Epithelial cell of umbilical artery (primary cell): ENCODE results near the gene MBD3L2. TPM values are rescaled to one million over a fixed set of nuclear protein-coding genes. Genes with fewer than 3 reads are reported as not detected.

Experiments used
- total RNA-seq: library from RNA; depleted of rRNA; stranded (reverse); fragments of >200 nt; gene quantifications from 2 replicates; pipeline ENCODE4 v1.2.3, GENCODE V29; 2014

Gene MBD3L2
- total RNA-seq: not detected in 2 replicates

GRCh38 chr19:7049021-7049420 lies at the start of gene MBD3L2:
Gene MBD3L2 (plus strand): TSS chr19:7049321. CDS start chr19:7049374, 53 bp downstream.

GRCh38 chr19:7021331-7021730 lies 27.8 kb upstream of the MBD3L2 start, which contains the start of gene MBD3L2B:
Gene MBD3L2B (minus strand): TSS chr19:7021431. CDS start chr19:7021397, 34 bp downstream.

GRCh38 chr19:7030278-7030677 lies 18.8 kb upstream of the MBD3L2 start, which contains the start of gene MBD3L5:
Gene MBD3L5 (plus strand): TSS chr19:7030578. CDS start chr19:7030612, 34 bp downstream.

GRCh38 chr19:7040079-7040478 lies 9.0 kb upstream of the MBD3L2 start, which contains the start of gene MBD3L4:
Gene MBD3L4 (minus strand): TSS chr19:7040179. CDS start chr19:7040144, 35 bp downstream.

GRCh38 chr19:7058576-7058975 lies 9.5 kb downstream of the MBD3L2 start, which contains the start of gene MBD3L3:
Gene MBD3L3 (minus strand): TSS chr19:7058676. CDS start chr19:7058605, 71 bp downstream.

GRCh38 chr19:7069042-7069903 lies 20.2 kb downstream of the MBD3L2 start, which contains the start of gene ZNF557:
Gene ZNF557 (plus strand): TSS chr19:7069703. CDS start chr19:7075075, 5,372 bp downstream.

Other genes with a start within 250 kb of the MBD3L2 start
- gene ADGRE1, start 161.7 kb upstream of the MBD3L2 start, total RNA-seq: not detected in 2 replicates
- gene MBD3L2B, start 27.9 kb upstream of the MBD3L2 start, total RNA-seq: not detected in 2 replicates
- not detected in 2 replicates for gene MBD3L5, start 18.7 kb upstream of the MBD3L2 start, total RNA-seq
- gene MBD3L4, start 9.1 kb upstream of the MBD3L2 start, total RNA-seq: not detected in 2 replicates
- not detected in 2 replicates for gene MBD3L3, start 9.4 kb downstream of the MBD3L2 start, total RNA-seq
- 16.9 and 21.4 TPM in 2 replicates for gene ZNF557, start 20.4 kb downstream of the MBD3L2 start, total RNA-seq
- gene INSR, start 245.1 kb downstream of the MBD3L2 start, total RNA-seq: 21.6 and 50.0 TPM in 2 replicates